ENCODE results near the gene PRM3.

The PRM3 gene

GRCh38 chr16:11272484-11272883, 945 bp downstream of the PRM3 start:
- Histone ChIP-seq H2AFZ (ENCODE audit: low read length) (no peak overlapping the region), H3K4me1 (ENCODE audit: insufficient read depth, low read length, severe bottlenecking) (no peaks in the 10 kb centered on the region), H4K20me1 (ENCODE audit: insufficient read depth, low read length) (no peaks in the 10 kb centered on the region), H3F3A (ENCODE audit: insufficient read depth, low read length) (no peaks in the 10 kb centered on the region), H3K27ac (ENCODE audit: low read depth, low read length, poor library complexity, severe bottlenecking) (no peak overlapping the region), H3K36me3 (ENCODE audit: insufficient read depth, low read length) (no peaks in the 10 kb centered on the region; the same call in 1 of the 2 replicates), H3K9me3 (ENCODE audit: low read length) (no peaks in the 10 kb centered on the region), H3K4me2 (ENCODE audit: low read length) (no peak overlapping the region), H3K9me2 (ENCODE audit: low read depth, low read length) (no peaks in the 10 kb centered on the region), H3K4me3 (ENCODE audit: low read depth, low read length, poor library complexity, severe bottlenecking) (no peak overlapping the region), H3K27me3 (ENCODE audit: insufficient read depth, low read length) (no peaks in the 10 kb centered on the region), H3K79me2 (ENCODE audit: insufficient read depth, low read length) (no peaks in the 10 kb centered on the region), H3K9ac (ENCODE audit: low read length) (no peak overlapping the region)
- TF ChIP-seq, protein P1, sequence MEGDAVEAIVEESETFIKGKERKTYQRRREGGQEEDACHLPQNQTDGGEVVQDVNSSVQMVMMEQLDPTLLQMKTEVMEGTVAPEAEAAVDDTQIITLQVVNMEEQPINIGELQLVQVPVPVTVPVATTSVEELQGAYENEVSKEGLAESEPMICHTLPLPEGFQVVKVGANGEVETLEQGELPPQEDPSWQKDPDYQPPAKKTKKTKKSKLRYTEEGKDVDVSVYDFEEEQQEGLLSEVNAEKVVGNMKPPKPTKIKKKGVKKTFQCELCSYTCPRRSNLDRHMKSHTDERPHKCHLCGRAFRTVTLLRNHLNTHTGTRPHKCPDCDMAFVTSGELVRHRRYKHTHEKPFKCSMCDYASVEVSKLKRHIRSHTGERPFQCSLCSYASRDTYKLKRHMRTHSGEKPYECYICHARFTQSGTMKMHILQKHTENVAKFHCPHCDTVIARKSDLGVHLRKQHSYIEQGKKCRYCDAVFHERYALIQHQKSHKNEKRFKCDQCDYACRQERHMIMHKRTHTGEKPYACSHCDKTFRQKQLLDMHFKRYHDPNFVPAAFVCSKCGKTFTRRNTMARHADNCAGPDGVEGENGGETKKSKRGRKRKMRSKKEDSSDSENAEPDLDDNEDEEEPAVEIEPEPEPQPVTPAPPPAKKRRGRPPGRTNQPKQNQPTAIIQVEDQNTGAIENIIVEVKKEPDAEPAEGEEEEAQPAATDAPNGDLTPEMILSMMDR (IDR thresholded peaks at IDR 0.05; ENCODE audit: low read length): no peak
- TF ChIP-seq EZH2 (IDR thresholded peaks at IDR 0.05; ENCODE audit: borderline replicate concordance, low read length): no peak

GRCh38 chr16:11271610-11272009, 1.8 kb downstream of the PRM3 start:
- Histone ChIP-seq H3K4me2 (ENCODE audit: low read length) (no peak overlapping the region), H4K20me1 (ENCODE audit: insufficient read depth, low read length) (no peaks in the 10 kb centered on the region), H3K36me3 (ENCODE audit: insufficient read depth, low read length) (no peaks in the 10 kb centered on the region; the same call in 1 of the 2 replicates), H3K27ac (ENCODE audit: low read depth, low read length, poor library complexity, severe bottlenecking) (no peak overlapping the region), H3F3A (ENCODE audit: insufficient read depth, low read length) (no peaks in the 10 kb centered on the region), H3K9me3 (ENCODE audit: low read length) (no peaks in the 10 kb centered on the region), H3K27me3 (ENCODE audit: insufficient read depth, low read length) (no peaks in the 10 kb centered on the region), H2AFZ (ENCODE audit: low read length) (no peak overlapping the region), H3K4me3 (ENCODE audit: low read depth, low read length, poor library complexity, severe bottlenecking) (no peak overlapping the region), H3K79me2 (ENCODE audit: insufficient read depth, low read length) (no peaks in the 10 kb centered on the region), H3K9ac (ENCODE audit: low read length) (no peak overlapping the region), H3K9me2 (ENCODE audit: low read depth, low read length) (no peaks in the 10 kb centered on the region), H3K4me1 (ENCODE audit: insufficient read depth, low read length, severe bottlenecking) (no peaks in the 10 kb centered on the region)
- TF ChIP-seq, protein P1 (IDR thresholded peaks at IDR 0.05; ENCODE audit: low read length): no peak
- TF ChIP-seq EZH2 (IDR thresholded peaks at IDR 0.05; ENCODE audit: borderline replicate concordance, low read length): no peak

DNA sequence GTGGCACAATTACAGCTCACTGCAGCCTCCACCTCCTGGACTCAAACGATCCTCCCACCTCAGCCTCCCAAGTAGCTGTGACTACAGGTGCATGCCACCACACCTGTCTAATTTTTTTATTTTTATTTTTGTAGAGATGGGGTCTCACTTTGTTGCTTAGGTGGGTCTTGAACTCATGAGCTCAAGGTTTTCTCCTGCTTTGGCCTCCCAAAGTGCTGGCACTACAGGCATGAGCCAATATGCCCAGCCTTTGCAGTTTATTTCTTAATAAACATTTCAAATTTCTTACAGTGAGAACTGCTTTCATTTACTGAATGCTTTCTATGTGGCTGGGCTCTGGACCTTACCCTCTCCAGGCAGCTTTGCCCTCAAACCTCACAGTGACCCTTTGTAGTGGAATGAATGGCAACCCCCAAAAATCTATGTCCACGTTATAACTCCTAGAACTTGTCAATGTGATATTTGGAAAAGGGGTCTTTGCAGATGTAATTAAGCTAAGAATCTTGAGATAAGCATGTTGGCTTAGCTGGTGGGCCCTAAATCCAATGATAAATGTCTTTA, 2.7 kb downstream of the PRM3 start:
- Histone ChIP-seq H3K27me3 (ENCODE audit: insufficient read depth, low read length) (no peaks in the 10 kb centered on the region), H3K27ac (ENCODE audit: low read depth, low read length, poor library complexity, severe bottlenecking) (no peak overlapping the region), H3K4me3 (ENCODE audit: low read depth, low read length, poor library complexity, severe bottlenecking) (no peak overlapping the region), H3K9ac (ENCODE audit: low read length) (no peak overlapping the region), H3K9me3 (ENCODE audit: low read length) (no peaks in the 10 kb centered on the region), H3F3A (ENCODE audit: insufficient read depth, low read length) (no peaks in the 10 kb centered on the region), H3K4me1 (ENCODE audit: insufficient read depth, low read length, severe bottlenecking) (no peaks in the 10 kb centered on the region), H2AFZ (ENCODE audit: low read length) (no peak overlapping the region), H3K79me2 (ENCODE audit: insufficient read depth, low read length) (no peaks in the 10 kb centered on the region), H3K9me2 (ENCODE audit: low read depth, low read length) (no peaks in the 10 kb centered on the region), H4K20me1 (ENCODE audit: insufficient read depth, low read length) (no peaks in the 10 kb centered on the region), H3K36me3 (ENCODE audit: insufficient read depth, low read length) (no peaks in the 10 kb centered on the region; the same call in 1 of the 2 replicates), H3K4me2 (ENCODE audit: low read length) (no peak overlapping the region)
- TF ChIP-seq, protein P1 (IDR thresholded peaks at IDR 0.05; ENCODE audit: low read length): no peak
